ENCODE measurements around the gene CSNK1D. TPM values are rescaled to one million over a fixed set of nuclear protein-coding genes. Genes with fewer than 3 reads are reported as not detected.
A peak's percentile ranks its signal among the peaks of the same experiment; 100 is the strongest.

The CSNK1D gene
- total and polyA plus RNA-seq, 2 donors (not counting 1 experiment from before 2014, with no cell fraction given) = 196 to 241 TPM

DNA sequence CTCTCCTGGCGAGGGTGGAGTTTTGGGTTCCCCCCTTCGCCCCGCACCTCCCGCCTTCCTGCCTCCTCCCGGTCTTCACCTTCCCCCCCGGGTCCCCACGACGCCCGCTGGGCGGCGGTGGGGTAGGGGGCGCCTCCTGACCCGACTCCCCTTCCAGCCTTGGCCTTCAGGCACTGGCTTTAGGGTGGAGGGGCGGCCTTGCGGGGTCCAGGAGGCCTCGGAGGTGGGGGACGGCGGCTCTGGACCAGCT is 42.3 kb downstream of the CSNK1D start:
- Mint-ChIP-seq H3K9me3 (ENCODE audit: insufficient read depth) (no peaks in the 10 kb centered on the region), H3K4me1 (peaks cover 36% of the 10 kb centered on the region), H3K4me3 (peak overlapping the region; percentile 49), H3K27ac (no peak overlapping the region), H3K27me3 (no peaks in the 10 kb centered on the region)
- Histone ChIP-seq H3K9ac (ENCODE audit: low read length) (peak overlapping the region; percentile 92), H3K27ac (ENCODE audit: low read length in 2 of 2) (peak overlapping the region; percentile 42 to 47), H3K4me2 (replicated peaks; ENCODE audit: low read depth, low read length, poor library complexity, severe bottlenecking) (peak overlapping the region; percentile 99), H4K20me1 (ENCODE audit: control insufficient read depth, insufficient read depth, low read length, poor library complexity, severe bottlenecking) (peaks cover 46% of the 10 kb centered on the region), H2AFZ (ENCODE audit: insufficient read depth, low read depth, low read length, poor library complexity, severe bottlenecking) (peak overlapping the region; percentile 52), H3K4me3 (ENCODE audit: control extremely low read depth in 1 of 5, extremely low read depth in 1 of 5, insufficient read depth in 1 of 5, low read depth in 2 of 5, low read length in 4 of 5) (peak overlapping the region in 4 of 5 experiments; percentile 53 to 69 (median 63)), H3K27me3 (replicated peaks in 1 of 4; ENCODE audit: control extremely low read depth in 1 of 4, control insufficient read depth in 3 of 4, insufficient read depth in 4 of 4, low read length in 3 of 4) (no peaks in the 10 kb centered on the region), H3K9me3 (ENCODE audit: control extremely low read depth in 1 of 3, control insufficient read depth in 2 of 3, insufficient read depth in 1 of 3, low read length in 2 of 3) (no peaks in the 10 kb centered on the region), H3K4me1 (ENCODE audit: control insufficient read depth in 2 of 2, insufficient read depth in 2 of 2, low read length in 2 of 2) (peaks cover 29 to 68% of the 10 kb centered on the region in 2 donors), H3K79me2 (ENCODE audit: control insufficient read depth, insufficient read depth, low read length) (no peaks in the 10 kb centered on the region), H3K36me3 (replicated peaks in 1 of 2; ENCODE audit: control extremely low read depth in 1 of 2, control insufficient read depth in 1 of 2, extremely low read depth in 1 of 2, insufficient read depth in 2 of 2, low read length in 1 of 2) (no peaks in the 10 kb centered on the region)
- no peak for ATAC-seq (ENCODE audit: low read depth)
- POLR2A ChIA-PET = interaction anchor here (0.9 to 1.3 kb wide), 2 partner anchors 67 to 185 kb away, joined by 3 read pairs; no protein-coding TSS in a partner anchor
- CTCF ChIA-PET = interaction anchor here (0.8 to 1.4 kb wide), 3 partner anchors 13 to 69 kb away, joined by 3 to 4 read pairs (median 4); no protein-coding TSS in a partner anchor
- 2% methylated on average over 17 of the region's 18 CpGs for WGBS (ENCODE audit: insufficient coverage)
- intact Hi-C loops (cut with micrococcal nuclease) = loop anchor here (1.0 to 2.0 kb wide), 2 partner anchors 25 to 218 kb away; no protein-coding TSS in a partner anchor
- DNase-seq = no peak
- no peak for TF ChIP-seq EZH2 (IDR thresholded peaks at IDR 0.05; ENCODE audit: borderline replicate concordance, insufficient read depth, low read depth, low read length, poor library complexity, severe bottlenecking)
- TF ChIP-seq, protein P1, sequence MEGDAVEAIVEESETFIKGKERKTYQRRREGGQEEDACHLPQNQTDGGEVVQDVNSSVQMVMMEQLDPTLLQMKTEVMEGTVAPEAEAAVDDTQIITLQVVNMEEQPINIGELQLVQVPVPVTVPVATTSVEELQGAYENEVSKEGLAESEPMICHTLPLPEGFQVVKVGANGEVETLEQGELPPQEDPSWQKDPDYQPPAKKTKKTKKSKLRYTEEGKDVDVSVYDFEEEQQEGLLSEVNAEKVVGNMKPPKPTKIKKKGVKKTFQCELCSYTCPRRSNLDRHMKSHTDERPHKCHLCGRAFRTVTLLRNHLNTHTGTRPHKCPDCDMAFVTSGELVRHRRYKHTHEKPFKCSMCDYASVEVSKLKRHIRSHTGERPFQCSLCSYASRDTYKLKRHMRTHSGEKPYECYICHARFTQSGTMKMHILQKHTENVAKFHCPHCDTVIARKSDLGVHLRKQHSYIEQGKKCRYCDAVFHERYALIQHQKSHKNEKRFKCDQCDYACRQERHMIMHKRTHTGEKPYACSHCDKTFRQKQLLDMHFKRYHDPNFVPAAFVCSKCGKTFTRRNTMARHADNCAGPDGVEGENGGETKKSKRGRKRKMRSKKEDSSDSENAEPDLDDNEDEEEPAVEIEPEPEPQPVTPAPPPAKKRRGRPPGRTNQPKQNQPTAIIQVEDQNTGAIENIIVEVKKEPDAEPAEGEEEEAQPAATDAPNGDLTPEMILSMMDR (IDR thresholded peaks at IDR 0.05) = no peak

DNA sequence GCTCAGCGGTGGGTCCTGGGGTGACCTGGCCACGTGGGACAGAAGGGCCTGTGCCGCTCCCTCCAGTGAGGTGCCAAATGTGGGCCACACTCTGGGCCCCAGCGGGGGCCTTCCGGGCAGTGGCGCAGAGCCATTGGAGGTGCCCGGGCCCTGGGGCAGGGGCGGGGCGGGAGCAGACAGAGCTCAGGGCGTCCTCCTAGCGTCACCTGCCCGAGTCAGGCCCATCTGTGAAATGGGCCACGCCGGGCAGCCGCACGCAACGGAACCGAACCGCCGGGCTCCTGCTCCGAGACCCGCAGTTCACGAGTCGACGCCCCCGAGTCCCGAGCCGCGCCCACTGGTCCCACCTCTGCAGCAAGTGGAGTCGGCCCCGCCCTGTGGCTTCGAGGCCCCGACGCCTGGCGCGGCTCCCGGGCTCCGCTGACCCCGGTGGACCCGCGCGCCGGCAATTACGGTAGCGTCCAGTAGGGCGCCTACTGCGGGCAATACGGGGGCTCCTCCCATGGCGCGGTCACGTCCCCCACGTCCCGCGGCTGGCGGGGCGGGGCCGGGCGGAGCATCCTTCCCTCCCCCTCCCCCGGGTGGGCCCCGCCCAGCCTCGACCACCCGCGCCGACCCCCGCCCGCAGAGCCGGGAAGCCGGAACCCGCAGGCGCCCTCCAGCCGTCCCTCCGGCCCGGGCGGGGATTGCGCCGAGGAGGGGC is 42.7 kb downstream of the CSNK1D start:
- DNase-seq (peak; percentile 69), ATAC-seq (ENCODE audit: low read depth) (peak; percentile 52)
- H3K27ac Mint-ChIP-seq = peak overlapping the region; percentile 73
- ChIA-PET CTCF (interaction anchor here (0.8 to 1.4 kb wide), 3 partner anchors 10 to 25 kb away, joined by 3 to 4 read pairs (median 3); no protein-coding TSS in a partner anchor), POLR2A (interaction anchor here (0.8 to 3.2 kb wide), 5 partner anchors 17 to 359 kb away, joined by 3 to 46 read pairs (median 3); partner anchors contain the start of gene CCDC57)
- intact Hi-C loops (cut with micrococcal nuclease) = loop anchor here (1.0 to 2.0 kb wide), 2 partner anchors 24 to 218 kb away; no protein-coding TSS in a partner anchor
- no peaks in the 10 kb centered on the region for H3K27me3 Mint-ChIP-seq
- H3K9me3 Mint-ChIP-seq (ENCODE audit: insufficient read depth) = no peaks in the 10 kb centered on the region
- Histone ChIP-seq H3K9me3 (ENCODE audit: control extremely low read depth in 1 of 3, control insufficient read depth in 2 of 3, insufficient read depth in 1 of 3, low read length in 2 of 3) (no peaks in the 10 kb centered on the region), H4K20me1 (ENCODE audit: control insufficient read depth, insufficient read depth, low read length, poor library complexity, severe bottlenecking) (peaks cover 42% of the 10 kb centered on the region), H3K36me3 (replicated peaks in 1 of 2; ENCODE audit: control extremely low read depth in 1 of 2, control insufficient read depth in 1 of 2, extremely low read depth in 1 of 2, insufficient read depth in 2 of 2, low read length in 1 of 2) (no peaks in the 10 kb centered on the region), H3K9ac (ENCODE audit: low read length) (peak overlapping the region; percentile 92), H3K4me3 (ENCODE audit: control extremely low read depth in 1 of 5, extremely low read depth in 1 of 5, insufficient read depth in 1 of 5, low read depth in 2 of 5, low read length in 4 of 5) (peak overlapping the region; percentile 31 to 69 (median 59)), H3K27ac (ENCODE audit: low read length in 2 of 2) (peak overlapping the region; percentile 42 to 47), H3K4me1 (ENCODE audit: control insufficient read depth in 2 of 2, insufficient read depth in 2 of 2, low read length in 2 of 2) (peaks cover 29 to 63% of the 10 kb centered on the region in 2 donors), H3K79me2 (ENCODE audit: control insufficient read depth, insufficient read depth, low read length) (no peaks in the 10 kb centered on the region), H2AFZ (ENCODE audit: insufficient read depth, low read depth, low read length, poor library complexity, severe bottlenecking) (peak overlapping the region; percentile 52), H3K27me3 (replicated peaks in 1 of 4; ENCODE audit: control extremely low read depth in 1 of 4, control insufficient read depth in 3 of 4, insufficient read depth in 4 of 4, low read length in 3 of 4) (no peaks in the 10 kb centered on the region), H3K4me2 (replicated peaks; ENCODE audit: low read depth, low read length, poor library complexity, severe bottlenecking) (peak overlapping the region; percentile 99)
- TF ChIP-seq EZH2 (IDR thresholded peaks at IDR 0.05; ENCODE audit: borderline replicate concordance, insufficient read depth, low read depth, low read length, poor library complexity, severe bottlenecking) = no peak
- TF ChIP-seq, protein P1 (IDR thresholded peaks at IDR 0.05) = peak; percentile 67
- peaks cover 31% of the 10 kb centered on the region for H3K4me1 Mint-ChIP-seq
- 10% methylated on average over 69 of the region's 76 CpGs for WGBS (ENCODE audit: insufficient coverage)
- H3K4me3 Mint-ChIP-seq = peak overlapping the region; percentile 85

All from B cell (primary cell).